HepG2 (cell line): Measurements from ENCODE around the gene SLC43A1. TPM values are rescaled to one million over a fixed set of nuclear protein-coding genes. Genes with fewer than 3 reads are reported as not detected.
A peak's percentile ranks its signal among the peaks of the same experiment; 100 is the strongest.

Source experiments
- BCL3 ChIP-seq: sonication (generic); formaldehyde crosslinking; IDR thresholded peaks from 2 replicates; pipeline ENCODE4 v1.5.1; 2020; ENCODE audit warnings: mild to moderate bottlenecking, missing genetic modification reagents, moderate library complexity
- BRD4 ChIP-seq: sonication (generic); formaldehyde crosslinking; IDR thresholded peaks from 2 replicates; pipeline ENCODE4 v1.4.0; 2020; ENCODE audit warnings: missing genetic modification reagents
- ERF ChIP-seq: IDR thresholded peaks from 2 replicates; pipeline ENCODE4 v1.6.1; 2018; ENCODE audit warnings: missing biosample characterization, missing genetic modification reagents
- FOXK1 ChIP-seq: sonication (generic); formaldehyde crosslinking; IDR thresholded peaks from 2 replicates; pipeline ENCODE4 v1.4.0; 2020; ENCODE audit warnings: low read depth, missing genetic modification reagents, borderline replicate concordance
- GLI4 ChIP-seq: sonication (generic); formaldehyde crosslinking; IDR thresholded peaks from 2 replicates; pipeline ENCODE4 v1.5.1; 2020; ENCODE audit warnings: missing genetic modification reagents, mild to moderate bottlenecking, moderate library complexity, borderline replicate concordance
- HNF4A ChIP-seq: sonication (generic); formaldehyde crosslinking; IDR thresholded peaks from 2 replicates; pipeline ENCODE4 v1.4.0; 2020; ENCODE audit warnings: missing genetic modification reagents
- IRF2 ChIP-seq: IDR thresholded peaks from 2 replicates; pipeline ENCODE4 v1.6.1; 2018; ENCODE audit warnings: missing genetic modification reagents, missing compliant biosample characterization
- KLF9 ChIP-seq: IDR thresholded peaks from 2 replicates; pipeline ENCODE4 v1.6.1; 2016; ENCODE audit warnings: low read depth
- MXI1 ChIP-seq: IDR thresholded peaks from 3 replicates; pipeline ENCODE4 v1.6.1; 2012; ENCODE audit warnings: low read depth, low read length, inconsistent platforms, borderline replicate concordance
- NR2C2 ChIP-seq: sonication (generic); formaldehyde crosslinking; IDR thresholded peaks from 2 replicates; pipeline ENCODE4 v1.4.0; 2020; ENCODE audit warnings: missing genetic modification reagents, mild to moderate bottlenecking, moderate library complexity, borderline replicate concordance
- PHF5A ChIP-seq: IDR thresholded peaks from one replicate; pipeline ENCODE4 v1.6.1; 2018; ENCODE audit warnings: low read depth, missing genetic modification reagents; ENCODE audit not compliant: unreplicated experiment
- ZBTB8A ChIP-seq: sonication (generic); formaldehyde crosslinking; IDR thresholded peaks from 2 replicates; pipeline ENCODE4 v1.4.0; 2020; ENCODE audit warnings: mild to moderate bottlenecking, low read depth, missing genetic modification reagents, borderline replicate concordance
- ZFX ChIP-seq: sonication (generic); formaldehyde crosslinking; IDR thresholded peaks from 2 replicates; pipeline ENCODE4 v1.4.0; 2020; ENCODE audit warnings: mild to moderate bottlenecking, low read depth, missing genetic modification reagents, moderate library complexity
- ZNF230 ChIP-seq: sonication (generic); formaldehyde crosslinking; IDR thresholded peaks from 2 replicates; pipeline ENCODE4 v1.4.0; 2020; ENCODE audit warnings: mild to moderate bottlenecking, missing genetic modification reagents
- ZNF749 ChIP-seq: sonication (generic); formaldehyde crosslinking; IDR thresholded peaks from 2 replicates; pipeline ENCODE4 v1.8.0; 2022; ENCODE audit warnings: mild to moderate bottlenecking, missing genetic modification reagents, moderate library complexity, borderline replicate concordance
- polyA plus RNA-seq, 8 experiments: library from polyadenylated mRNA; depleted of rRNA in 3 of 8; stranded (reverse) in 7 of 8; unstranded in 1 of 8; fragments of >200 nt; fragmentation: Illumina TruSeq in 4 of 8; extraction: Trizol in 4 of 8; gene quantifications; 2 replicates each; pipeline versions ENCODE4 v1.2.1 to v1.2.3, GENCODE V29; 2011 to 2016; ENCODE audit warnings: low read depth in 4 of 8, missing spikeins in 1 of 8, mixed read lengths in 1 of 8; ENCODE audit not compliant: insufficient read depth in 1 of 8
- total RNA-seq, 5 experiments: library from RNA; depleted of rRNA; stranded (reverse); fragments of >200 nt; fragmentation: Illumina TruSeq; extraction: Trizol; gene quantifications; 2 replicates each; pipeline ENCODE4 v1.2.3, GENCODE V29; 2016; ENCODE audit warnings: low read depth in 1 of 5
- TF ChIP-seq, protein P1 (sequence below): sonication (generic); formaldehyde crosslinking; IDR thresholded peaks from 2 replicates; pipeline ENCODE4 v1.5.1; 2020; ENCODE audit warnings: mild to moderate bottlenecking, missing genetic modification reagents, moderate library complexity
- TF ChIP-seq, protein P2 (sequence below): sonication (generic); formaldehyde crosslinking; IDR thresholded peaks from 2 replicates; pipeline ENCODE4 v1.4.0; 2020; ENCODE audit warnings: mild to moderate bottlenecking, missing genetic modification reagents
- TF ChIP-seq, protein P3 (sequence below): sonication (generic); formaldehyde crosslinking; IDR thresholded peaks from 2 replicates; pipeline ENCODE4 v1.4.0; 2020; ENCODE audit warnings: missing genetic modification reagents, borderline replicate concordance

SLC43A1 gene
- total and polyA plus RNA-seq, 2 of the 13 experiments (the other 11 are each of a cell fraction or from before 2014, with no cell fraction given): 72.3 to 87.6 TPM

DNA sequence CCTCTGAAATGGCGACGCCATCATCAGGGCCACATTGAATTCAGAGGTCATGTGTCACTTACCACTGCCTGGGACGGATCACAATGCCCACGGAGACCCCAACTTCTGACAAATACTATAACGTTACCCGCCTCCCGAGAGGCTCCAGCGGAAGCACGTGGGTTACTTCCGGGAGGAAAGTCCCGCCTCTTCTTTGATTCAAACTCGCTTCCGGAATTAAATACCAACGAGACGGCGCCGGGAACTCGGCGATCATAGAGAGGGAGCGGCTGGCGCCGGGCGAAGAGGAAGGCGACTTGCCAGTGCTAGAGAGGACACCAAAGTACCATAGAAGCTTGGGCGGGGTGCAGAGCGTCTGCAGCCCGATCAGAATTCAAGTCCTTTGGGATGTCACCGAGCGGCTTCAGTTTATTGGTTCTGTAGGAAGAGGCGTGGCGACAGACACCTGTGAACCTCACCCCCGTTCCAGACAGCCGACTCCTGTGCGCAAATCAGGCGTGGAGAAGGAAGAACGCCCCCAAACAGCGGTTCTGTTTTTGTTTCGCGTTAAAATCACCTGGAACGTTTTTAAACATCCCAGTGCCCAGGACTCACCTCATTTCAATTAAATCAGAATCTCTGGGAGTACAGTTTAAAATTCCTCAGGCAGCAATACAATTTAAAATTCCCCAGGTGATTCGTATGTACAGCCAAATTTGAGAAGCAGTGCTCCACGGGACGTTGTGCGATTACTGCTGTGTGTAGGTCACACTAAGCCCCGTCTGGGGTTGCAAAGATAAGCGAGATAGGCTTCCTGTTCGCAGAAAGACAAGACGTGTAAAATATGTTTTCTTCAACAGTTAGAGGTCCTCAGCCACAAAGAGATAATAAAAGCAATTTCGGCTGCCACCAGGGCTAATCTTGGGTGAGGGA lies 15.3 kb upstream of the SLC43A1 start, which contains the start of gene TIMM10 (continued):
- TF ChIP-seq, protein P1, sequence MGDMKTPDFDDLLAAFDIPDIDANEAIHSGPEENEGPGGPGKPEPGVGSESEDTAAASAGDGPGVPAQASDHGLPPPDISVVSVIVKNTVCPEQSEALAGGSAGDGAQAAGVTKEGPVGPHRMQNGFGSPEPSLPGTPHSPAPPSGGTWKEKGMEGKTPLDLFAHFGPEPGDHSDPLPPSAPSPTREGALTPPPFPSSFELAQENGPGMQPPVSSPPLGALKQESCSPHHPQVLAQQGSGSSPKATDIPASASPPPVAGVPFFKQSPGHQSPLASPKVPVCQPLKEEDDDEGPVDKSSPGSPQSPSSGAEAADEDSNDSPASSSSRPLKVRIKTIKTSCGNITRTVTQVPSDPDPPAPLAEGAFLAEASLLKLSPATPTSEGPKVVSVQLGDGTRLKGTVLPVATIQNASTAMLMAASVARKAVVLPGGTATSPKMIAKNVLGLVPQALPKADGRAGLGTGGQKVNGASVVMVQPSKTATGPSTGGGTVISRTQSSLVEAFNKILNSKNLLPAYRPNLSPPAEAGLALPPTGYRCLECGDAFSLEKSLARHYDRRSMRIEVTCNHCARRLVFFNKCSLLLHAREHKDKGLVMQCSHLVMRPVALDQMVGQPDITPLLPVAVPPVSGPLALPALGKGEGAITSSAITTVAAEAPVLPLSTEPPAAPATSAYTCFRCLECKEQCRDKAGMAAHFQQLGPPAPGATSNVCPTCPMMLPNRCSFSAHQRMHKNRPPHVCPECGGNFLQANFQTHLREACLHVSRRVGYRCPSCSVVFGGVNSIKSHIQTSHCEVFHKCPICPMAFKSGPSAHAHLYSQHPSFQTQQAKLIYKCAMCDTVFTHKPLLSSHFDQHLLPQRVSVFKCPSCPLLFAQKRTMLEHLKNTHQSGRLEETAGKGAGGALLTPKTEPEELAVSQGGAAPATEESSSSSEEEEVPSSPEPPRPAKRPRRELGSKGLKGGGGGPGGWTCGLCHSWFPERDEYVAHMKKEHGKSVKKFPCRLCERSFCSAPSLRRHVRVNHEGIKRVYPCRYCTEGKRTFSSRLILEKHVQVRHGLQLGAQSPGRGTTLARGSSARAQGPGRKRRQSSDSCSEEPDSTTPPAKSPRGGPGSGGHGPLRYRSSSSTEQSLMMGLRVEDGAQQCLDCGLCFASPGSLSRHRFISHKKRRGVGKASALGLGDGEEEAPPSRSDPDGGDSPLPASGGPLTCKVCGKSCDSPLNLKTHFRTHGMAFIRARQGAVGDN: peak; percentile 78
- TF ChIP-seq, protein P2, sequence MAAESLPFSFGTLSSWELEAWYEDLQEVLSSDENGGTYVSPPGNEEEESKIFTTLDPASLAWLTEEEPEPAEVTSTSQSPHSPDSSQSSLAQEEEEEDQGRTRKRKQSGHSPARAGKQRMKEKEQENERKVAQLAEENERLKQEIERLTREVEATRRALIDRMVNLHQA: 0 out of 2 replicates have a peak, but pooled peaks have one; percentile 59
- TF ChIP-seq IRF2: peak; percentile 84
- TF ChIP-seq ZNF749 (CRISPR knock-in tag): 0 out of 2 replicates have a peak, but pooled peaks have one; percentile 39
- TF ChIP-seq GLI4 (CRISPR knock-in tag): 0 out of 2 replicates have a peak, but pooled peaks have one; percentile 47
- peak; percentile 64; the same call in 1 of the 2 replicates for TF ChIP-seq NR2C2
- TF ChIP-seq FOXK1 (CRISPR knock-in tag): peak; percentile 84; the same call in 1 of the 2 replicates
- TF ChIP-seq PHF5A (CRISPR knock-in tag): no peak
- TF ChIP-seq KLF9: peak; percentile 89; the same call in 1 of the 2 replicates
- TF ChIP-seq MXI1: peak; percentile 98; the same call in 2 of the 3 replicates
- TF ChIP-seq, protein P3, sequence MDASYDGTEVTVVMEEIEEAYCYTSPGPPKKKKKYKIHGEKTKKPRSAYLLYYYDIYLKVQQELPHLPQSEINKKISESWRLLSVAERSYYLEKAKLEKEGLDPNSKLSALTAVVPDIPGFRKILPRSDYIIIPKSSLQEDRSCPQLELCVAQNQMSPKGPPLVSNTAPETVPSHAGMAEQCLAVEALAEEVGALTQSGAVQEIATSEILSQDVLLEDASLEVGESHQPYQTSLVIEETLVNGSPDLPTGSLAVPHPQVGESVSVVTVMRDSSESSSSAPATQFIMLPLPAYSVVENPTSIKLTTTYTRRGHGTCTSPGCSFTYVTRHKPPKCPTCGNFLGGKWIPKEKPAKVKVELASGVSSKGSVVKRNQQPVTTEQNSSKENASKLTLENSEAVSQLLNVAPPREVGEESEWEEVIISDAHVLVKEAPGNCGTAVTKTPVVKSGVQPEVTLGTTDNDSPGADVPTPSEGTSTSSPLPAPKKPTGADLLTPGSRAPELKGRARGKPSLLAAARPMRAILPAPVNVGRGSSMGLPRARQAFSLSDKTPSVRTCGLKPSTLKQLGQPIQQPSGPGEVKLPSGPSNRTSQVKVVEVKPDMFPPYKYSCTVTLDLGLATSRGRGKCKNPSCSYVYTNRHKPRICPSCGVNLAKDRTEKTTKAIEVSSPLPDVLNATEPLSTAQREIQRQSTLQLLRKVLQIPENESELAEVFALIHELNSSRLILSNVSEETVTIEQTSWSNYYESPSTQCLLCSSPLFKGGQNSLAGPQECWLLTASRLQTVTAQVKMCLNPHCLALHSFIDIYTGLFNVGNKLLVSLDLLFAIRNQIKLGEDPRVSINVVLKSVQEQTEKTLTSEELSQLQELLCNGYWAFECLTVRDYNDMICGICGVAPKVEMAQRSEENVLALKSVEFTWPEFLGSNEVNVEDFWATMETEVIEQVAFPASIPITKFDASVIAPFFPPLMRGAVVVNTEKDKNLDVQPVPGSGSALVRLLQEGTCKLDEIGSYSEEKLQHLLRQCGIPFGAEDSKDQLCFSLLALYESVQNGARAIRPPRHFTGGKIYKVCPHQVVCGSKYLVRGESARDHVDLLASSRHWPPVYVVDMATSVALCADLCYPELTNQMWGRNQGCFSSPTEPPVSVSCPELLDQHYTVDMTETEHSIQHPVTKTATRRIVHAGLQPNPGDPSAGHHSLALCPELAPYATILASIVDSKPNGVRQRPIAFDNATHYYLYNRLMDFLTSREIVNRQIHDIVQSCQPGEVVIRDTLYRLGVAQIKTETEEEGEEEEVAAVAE (CRISPR knock-in tag): peak; percentile 86
- TF ChIP-seq BCL3: 0 out of 2 replicates have a peak, but pooled peaks have one; percentile 19
- TF ChIP-seq BRD4 (CRISPR knock-in tag): 0 out of 2 replicates have a peak, but pooled peaks have one; percentile 52
- peak; percentile 38; the same call in 1 of the 2 replicates for TF ChIP-seq HNF4A (CRISPR knock-in tag)
- TF ChIP-seq ZNF230 (CRISPR knock-in tag): no peak
- TF ChIP-seq ZBTB8A (CRISPR knock-in tag): no peak
- peak; percentile 81 for TF ChIP-seq ERF
- peak; percentile 68 for TF ChIP-seq ZFX (CRISPR knock-in tag)
